ENCODE results near the gene GRAPL.
"Not testable (repeated sequence)": the region's sequence is repeated elsewhere in the genome, so short reads cannot be mapped to it uniquely, and the experiment has no call there.

Gene GRAPL

DNA sequence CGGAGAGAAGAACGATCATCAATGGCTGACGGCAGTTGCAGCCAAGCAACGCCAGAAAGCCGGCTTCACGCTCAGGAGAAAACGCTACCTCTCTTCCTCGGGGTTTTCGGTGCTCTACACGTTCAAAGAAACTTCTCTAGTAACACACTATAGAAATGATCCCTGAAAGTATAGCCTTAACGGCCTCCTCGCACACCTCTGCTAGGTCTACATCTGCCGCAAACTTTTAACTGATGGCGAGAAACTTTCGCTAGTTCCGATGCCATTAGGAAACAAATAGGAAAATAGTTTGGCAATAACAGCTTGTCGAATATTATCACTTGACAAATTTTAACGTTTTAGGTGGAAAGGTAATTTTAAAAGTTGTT, 14.9 kb upstream of the GRAPL start:
- H3K36me3 ChIP-seq (ENCODE audit: control insufficient read depth, insufficient read depth, low read length); H3K4me1 ChIP-seq (ENCODE audit: control insufficient read depth, insufficient read depth, low read length); H3K4me3 ChIP-seq (ENCODE audit: low read depth, low read length); H3K27me3 ChIP-seq (ENCODE audit: control insufficient read depth, insufficient read depth, low read length); H3K9ac ChIP-seq (ENCODE audit: low read length); H3K27ac ChIP-seq (ENCODE audit: low read depth, low read length); H3K9me3 ChIP-seq (ENCODE audit: control insufficient read depth, insufficient read depth, low read depth, low read length): not testable (repeated sequence)

- not testable (repeated sequence) for H3K36me3 ChIP-seq (ENCODE audit: control insufficient read depth, insufficient read depth, low read length); H3K4me1 ChIP-seq (ENCODE audit: control insufficient read depth, insufficient read depth, low read length); H3K27ac ChIP-seq (ENCODE audit: low read depth, low read length); H3K9me3 ChIP-seq (ENCODE audit: control insufficient read depth, insufficient read depth, low read depth, low read length); H3K27me3 ChIP-seq (ENCODE audit: control insufficient read depth, insufficient read depth, low read length); H3K9ac ChIP-seq (ENCODE audit: low read length); H3K4me3 ChIP-seq (ENCODE audit: low read depth, low read length)
Measured at GRCh38 chr17:19118695-19119094, 8.7 kb upstream of the GRAPL start.

- not testable (repeated sequence) for H3K27ac ChIP-seq (ENCODE audit: low read depth, low read length); H3K27me3 ChIP-seq (ENCODE audit: control insufficient read depth, insufficient read depth, low read length); H3K9ac ChIP-seq (ENCODE audit: low read length); H3K36me3 ChIP-seq (ENCODE audit: control insufficient read depth, insufficient read depth, low read length); H3K9me3 ChIP-seq (ENCODE audit: control insufficient read depth, insufficient read depth, low read depth, low read length); H3K4me3 ChIP-seq (ENCODE audit: low read depth, low read length); H3K4me1 ChIP-seq (ENCODE audit: control insufficient read depth, insufficient read depth, low read length)
Measured at GRCh38 chr17:19125289-19125688, 2.1 kb upstream of the GRAPL start.

DNA sequence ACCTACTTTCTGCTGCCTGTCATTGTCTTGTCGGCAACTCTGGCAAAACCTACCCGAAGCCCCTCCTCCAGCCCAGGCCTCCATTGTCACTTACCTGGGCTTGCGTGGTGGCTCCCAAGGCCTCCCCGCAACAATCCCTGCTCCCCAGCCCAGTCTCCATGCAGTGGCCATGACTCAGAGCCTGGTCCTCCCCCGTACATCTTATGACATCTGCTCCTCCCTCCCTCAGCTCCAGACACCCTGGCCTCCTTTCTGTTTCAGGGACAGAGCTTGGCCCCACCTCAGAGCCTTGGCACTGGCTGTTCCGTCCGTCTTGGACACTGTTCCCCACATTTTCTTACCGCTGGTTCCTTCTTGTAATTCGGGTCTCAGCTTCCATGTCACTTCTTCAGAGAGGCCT, 2.1 kb downstream of the GRAPL start:
- H3K9me3 ChIP-seq (ENCODE audit: control insufficient read depth, insufficient read depth, low read depth, low read length); H3K4me1 ChIP-seq (ENCODE audit: control insufficient read depth, insufficient read depth, low read length); H3K27ac ChIP-seq (ENCODE audit: low read depth, low read length); H3K27me3 ChIP-seq (ENCODE audit: control insufficient read depth, insufficient read depth, low read length); H3K9ac ChIP-seq (ENCODE audit: low read length); H3K36me3 ChIP-seq (ENCODE audit: control insufficient read depth, insufficient read depth, low read length); H3K4me3 ChIP-seq (ENCODE audit: low read depth, low read length): not testable (repeated sequence)

- not testable (repeated sequence) for H3K4me1 ChIP-seq (ENCODE audit: control insufficient read depth, insufficient read depth, low read length); H3K4me3 ChIP-seq (ENCODE audit: low read depth, low read length); H3K9me3 ChIP-seq (ENCODE audit: control insufficient read depth, insufficient read depth, low read depth, low read length); H3K36me3 ChIP-seq (ENCODE audit: control insufficient read depth, insufficient read depth, low read length); H3K27me3 ChIP-seq (ENCODE audit: control insufficient read depth, insufficient read depth, low read length); H3K27ac ChIP-seq (ENCODE audit: low read depth, low read length); H3K9ac ChIP-seq (ENCODE audit: low read length)
Measured at GRCh38 chr17:19131108-19131507, 3.7 kb downstream of the GRAPL start.

DNA sequence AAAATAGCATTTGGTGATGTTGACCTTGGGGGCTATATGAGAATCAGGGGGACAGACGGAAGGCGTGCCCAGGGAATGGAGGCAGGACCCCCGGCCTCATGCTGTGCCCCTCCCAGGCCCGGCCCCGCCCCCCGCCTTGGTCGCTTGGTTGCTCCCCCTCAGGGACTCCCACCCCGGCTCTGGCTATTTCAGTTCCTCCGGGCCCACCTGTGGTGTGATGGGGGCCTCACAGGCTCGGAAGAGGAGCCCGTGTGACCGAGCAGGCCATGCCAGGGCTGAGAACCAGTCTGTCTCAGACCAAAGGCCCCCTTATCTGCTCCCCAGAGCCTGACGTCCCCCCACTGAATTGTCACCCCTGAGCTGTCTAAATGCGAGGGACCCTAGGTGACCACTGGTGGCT, 4.4 kb downstream of the GRAPL start:
- H3K9ac ChIP-seq (ENCODE audit: low read length); H3K4me1 ChIP-seq (ENCODE audit: control insufficient read depth, insufficient read depth, low read length); H3K9me3 ChIP-seq (ENCODE audit: control insufficient read depth, insufficient read depth, low read depth, low read length); H3K4me3 ChIP-seq (ENCODE audit: low read depth, low read length); H3K36me3 ChIP-seq (ENCODE audit: control insufficient read depth, insufficient read depth, low read length); H3K27me3 ChIP-seq (ENCODE audit: control insufficient read depth, insufficient read depth, low read length); H3K27ac ChIP-seq (ENCODE audit: low read depth, low read length): not testable (repeated sequence)

DNA sequence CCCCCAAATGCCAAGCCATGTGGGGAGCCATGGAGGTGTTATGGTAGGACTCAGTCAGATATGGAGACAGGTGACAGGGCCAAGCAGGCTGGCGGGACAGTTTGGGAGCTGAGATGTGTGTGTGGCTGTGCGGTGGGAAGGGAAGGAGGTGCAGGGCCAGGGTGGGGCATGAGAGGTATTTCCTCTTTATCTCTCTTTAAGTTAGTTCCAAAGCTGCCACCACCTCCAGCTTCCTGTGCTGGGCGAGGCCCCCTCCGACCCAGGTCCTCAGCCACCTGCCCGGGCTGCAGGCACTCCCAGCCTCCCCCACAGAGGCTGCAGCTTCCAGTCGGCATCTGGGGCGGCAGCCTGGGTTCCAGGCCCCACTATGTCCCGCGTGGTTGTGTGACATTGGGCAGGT, 6.4 kb downstream of the GRAPL start:
- H3K36me3 ChIP-seq (ENCODE audit: control insufficient read depth, insufficient read depth, low read length); H3K27ac ChIP-seq (ENCODE audit: low read depth, low read length); H3K4me3 ChIP-seq (ENCODE audit: low read depth, low read length); H3K9ac ChIP-seq (ENCODE audit: low read length); H3K4me1 ChIP-seq (ENCODE audit: control insufficient read depth, insufficient read depth, low read length); H3K27me3 ChIP-seq (ENCODE audit: control insufficient read depth, insufficient read depth, low read length); H3K9me3 ChIP-seq (ENCODE audit: control insufficient read depth, insufficient read depth, low read depth, low read length): not testable (repeated sequence)

DNA sequence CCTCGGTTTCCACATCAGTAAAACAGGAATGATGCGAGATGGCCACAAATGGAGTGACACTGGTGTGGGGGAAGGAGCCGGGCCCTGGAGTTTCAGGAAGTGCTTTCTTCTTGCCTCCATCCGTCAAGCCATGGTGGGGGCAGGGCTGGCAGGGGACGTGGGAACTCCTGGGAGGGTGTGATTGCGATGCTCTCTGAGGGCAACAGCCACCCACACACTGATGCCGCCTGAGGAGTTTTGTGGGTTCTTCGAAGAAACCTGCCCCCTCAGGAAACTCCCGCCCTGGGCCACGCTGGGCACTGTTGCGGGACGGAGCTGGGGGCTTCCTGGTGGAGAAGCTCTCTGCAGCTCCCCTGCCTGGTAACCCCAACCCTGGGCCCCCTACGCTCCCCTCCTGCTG, 8.0 kb downstream of the GRAPL start:
- not testable (repeated sequence) for H3K36me3 ChIP-seq (ENCODE audit: control insufficient read depth, insufficient read depth, low read length); H3K9me3 ChIP-seq (ENCODE audit: control insufficient read depth, insufficient read depth, low read depth, low read length); H3K27ac ChIP-seq (ENCODE audit: low read depth, low read length); H3K4me1 ChIP-seq (ENCODE audit: control insufficient read depth, insufficient read depth, low read length); H3K9ac ChIP-seq (ENCODE audit: low read length); H3K27me3 ChIP-seq (ENCODE audit: control insufficient read depth, insufficient read depth, low read length); H3K4me3 ChIP-seq (ENCODE audit: low read depth, low read length)

- H3K36me3 ChIP-seq (ENCODE audit: control insufficient read depth, insufficient read depth, low read length); H3K4me3 ChIP-seq (ENCODE audit: low read depth, low read length); H3K27ac ChIP-seq (ENCODE audit: low read depth, low read length); H3K9me3 ChIP-seq (ENCODE audit: control insufficient read depth, insufficient read depth, low read depth, low read length); H3K27me3 ChIP-seq (ENCODE audit: control insufficient read depth, insufficient read depth, low read length); H3K9ac ChIP-seq (ENCODE audit: low read length); H3K4me1 ChIP-seq (ENCODE audit: control insufficient read depth, insufficient read depth, low read length): not testable (repeated sequence)
Measured at GRCh38 chr17:19136138-19136537, 8.7 kb downstream of the GRAPL start.

DNA sequence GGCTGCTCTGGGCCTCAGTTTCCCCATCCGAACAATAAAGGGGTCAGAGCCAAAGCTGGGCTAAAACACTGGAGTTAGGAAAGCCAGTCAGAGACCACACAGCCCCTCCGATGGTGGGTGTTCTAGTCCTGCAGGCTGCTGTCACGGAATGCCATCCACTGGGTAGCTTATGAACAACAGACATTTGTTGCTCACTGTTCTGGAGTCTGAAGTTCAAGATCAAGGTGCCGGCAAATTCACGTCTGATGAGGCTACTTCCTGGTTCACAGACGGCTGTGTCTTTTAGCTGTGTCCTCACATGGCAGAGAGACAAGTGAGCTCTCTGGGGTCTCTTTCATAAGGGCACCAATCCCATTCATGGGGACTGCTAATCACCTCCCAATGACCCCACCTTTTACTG, 9.2 kb downstream of the GRAPL start:
- H3K4me1 ChIP-seq (ENCODE audit: control insufficient read depth, insufficient read depth, low read length); H3K9ac ChIP-seq (ENCODE audit: low read length); H3K27ac ChIP-seq (ENCODE audit: low read depth, low read length); H3K36me3 ChIP-seq (ENCODE audit: control insufficient read depth, insufficient read depth, low read length); H3K9me3 ChIP-seq (ENCODE audit: control insufficient read depth, insufficient read depth, low read depth, low read length); H3K4me3 ChIP-seq (ENCODE audit: low read depth, low read length); H3K27me3 ChIP-seq (ENCODE audit: control insufficient read depth, insufficient read depth, low read length): not testable (repeated sequence)

GRCh38 chr17:19137959-19138358, 10.6 kb downstream of the GRAPL start:
- not testable (repeated sequence) for H3K27ac ChIP-seq (ENCODE audit: low read depth, low read length); H3K9me3 ChIP-seq (ENCODE audit: control insufficient read depth, insufficient read depth, low read depth, low read length); H3K4me3 ChIP-seq (ENCODE audit: low read depth, low read length); H3K27me3 ChIP-seq (ENCODE audit: control insufficient read depth, insufficient read depth, low read length); H3K4me1 ChIP-seq (ENCODE audit: control insufficient read depth, insufficient read depth, low read length); H3K36me3 ChIP-seq (ENCODE audit: control insufficient read depth, insufficient read depth, low read length); H3K9ac ChIP-seq (ENCODE audit: low read length)

GRCh38 chr17:19141366-19142155, 14.2 kb downstream of the GRAPL start:
- H3K4me1 ChIP-seq (ENCODE audit: control insufficient read depth, insufficient read depth, low read length); H3K36me3 ChIP-seq (ENCODE audit: control insufficient read depth, insufficient read depth, low read length); H3K9me3 ChIP-seq (ENCODE audit: control insufficient read depth, insufficient read depth, low read depth, low read length); H3K27me3 ChIP-seq (ENCODE audit: control insufficient read depth, insufficient read depth, low read length); H3K27ac ChIP-seq (ENCODE audit: low read depth, low read length); H3K4me3 ChIP-seq (ENCODE audit: low read depth, low read length); H3K9ac ChIP-seq (ENCODE audit: low read length): not testable (repeated sequence)

All from HUES6 (cell line).